ENCODE measurements around the gene CEMP1. TPM values are rescaled to one million over a fixed set of nuclear protein-coding genes. Genes with fewer than 3 reads are reported as not detected.

CEMP1 gene
- total RNA-seq, 1 donor from 2014 or later, result not detected

DNA sequence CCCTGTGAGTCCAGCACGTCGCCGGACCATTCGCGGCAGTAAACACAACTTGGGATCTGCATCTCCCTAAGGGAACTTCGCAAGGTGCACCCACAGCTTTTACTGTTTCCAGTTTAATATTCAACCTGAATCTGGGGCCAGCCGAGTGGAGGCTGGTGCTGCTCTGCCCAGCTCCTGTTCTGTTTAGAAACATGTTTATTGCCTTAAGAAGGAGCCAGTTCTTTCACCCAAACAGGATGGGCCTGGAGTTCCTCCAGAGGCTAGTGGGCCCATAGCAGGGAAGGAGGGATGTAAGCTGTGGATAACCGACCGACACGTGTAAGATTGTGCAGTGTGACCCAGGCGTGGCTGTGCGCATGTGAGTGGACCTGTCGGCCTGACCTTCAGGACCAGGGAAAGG is 38.9 kb downstream of the CEMP1 start:
- H3K9me3 ChIP-seq (ENCODE audit: low read depth), result no peaks in the 10 kb centered on the region
- peak overlapping the region; percentile 20 for H3K9ac ChIP-seq
- no peaks in the 10 kb centered on the region for H3F3A ChIP-seq (ENCODE audit: low read depth)
- H3K4me1 Mint-ChIP-seq, result peaks cover 3% of the 10 kb centered on the region
- H3K27ac ChIP-seq, result no peak overlapping the region
- H3K4me2 ChIP-seq, result no peak overlapping the region
- H4K20me1 ChIP-seq (ENCODE audit: low read depth), result no peaks in the 10 kb centered on the region
- H3K36me3 ChIP-seq, result no peaks in the 10 kb centered on the region
- H3K79me2 ChIP-seq (ENCODE audit: low read depth), result no peaks in the 10 kb centered on the region
- H3K27me3 Mint-ChIP-seq (ENCODE audit: insufficient read depth, low read depth), result peaks cover 6% of the 10 kb centered on the region
- TF ChIP-seq, protein P1, sequence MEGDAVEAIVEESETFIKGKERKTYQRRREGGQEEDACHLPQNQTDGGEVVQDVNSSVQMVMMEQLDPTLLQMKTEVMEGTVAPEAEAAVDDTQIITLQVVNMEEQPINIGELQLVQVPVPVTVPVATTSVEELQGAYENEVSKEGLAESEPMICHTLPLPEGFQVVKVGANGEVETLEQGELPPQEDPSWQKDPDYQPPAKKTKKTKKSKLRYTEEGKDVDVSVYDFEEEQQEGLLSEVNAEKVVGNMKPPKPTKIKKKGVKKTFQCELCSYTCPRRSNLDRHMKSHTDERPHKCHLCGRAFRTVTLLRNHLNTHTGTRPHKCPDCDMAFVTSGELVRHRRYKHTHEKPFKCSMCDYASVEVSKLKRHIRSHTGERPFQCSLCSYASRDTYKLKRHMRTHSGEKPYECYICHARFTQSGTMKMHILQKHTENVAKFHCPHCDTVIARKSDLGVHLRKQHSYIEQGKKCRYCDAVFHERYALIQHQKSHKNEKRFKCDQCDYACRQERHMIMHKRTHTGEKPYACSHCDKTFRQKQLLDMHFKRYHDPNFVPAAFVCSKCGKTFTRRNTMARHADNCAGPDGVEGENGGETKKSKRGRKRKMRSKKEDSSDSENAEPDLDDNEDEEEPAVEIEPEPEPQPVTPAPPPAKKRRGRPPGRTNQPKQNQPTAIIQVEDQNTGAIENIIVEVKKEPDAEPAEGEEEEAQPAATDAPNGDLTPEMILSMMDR (IDR thresholded peaks at IDR 0.05), result no peak
- no peak for TF ChIP-seq EZH2 (IDR thresholded peaks at IDR 0.05)
- TF ChIP-seq EZH2phosphoT487 (IDR thresholded peaks at IDR 0.05), result no peak
- H3K4me3 Mint-ChIP-seq, result no peak overlapping the region
- no peak overlapping the region for H2AFZ ChIP-seq (replicated peaks)
- H3K36me3 Mint-ChIP-seq, result no peaks in the 10 kb centered on the region
- no peaks in the 10 kb centered on the region for H3K27me3 ChIP-seq
- H3K9me3 Mint-ChIP-seq, result no peaks in the 10 kb centered on the region
- H3K27ac Mint-ChIP-seq, result no peak overlapping the region
- no peak for DNase-seq (ENCODE audit: low spot score)
- H3K4me1 ChIP-seq, result no peaks in the 10 kb centered on the region
- H3K4me3 ChIP-seq, result no peak overlapping the region

DNA sequence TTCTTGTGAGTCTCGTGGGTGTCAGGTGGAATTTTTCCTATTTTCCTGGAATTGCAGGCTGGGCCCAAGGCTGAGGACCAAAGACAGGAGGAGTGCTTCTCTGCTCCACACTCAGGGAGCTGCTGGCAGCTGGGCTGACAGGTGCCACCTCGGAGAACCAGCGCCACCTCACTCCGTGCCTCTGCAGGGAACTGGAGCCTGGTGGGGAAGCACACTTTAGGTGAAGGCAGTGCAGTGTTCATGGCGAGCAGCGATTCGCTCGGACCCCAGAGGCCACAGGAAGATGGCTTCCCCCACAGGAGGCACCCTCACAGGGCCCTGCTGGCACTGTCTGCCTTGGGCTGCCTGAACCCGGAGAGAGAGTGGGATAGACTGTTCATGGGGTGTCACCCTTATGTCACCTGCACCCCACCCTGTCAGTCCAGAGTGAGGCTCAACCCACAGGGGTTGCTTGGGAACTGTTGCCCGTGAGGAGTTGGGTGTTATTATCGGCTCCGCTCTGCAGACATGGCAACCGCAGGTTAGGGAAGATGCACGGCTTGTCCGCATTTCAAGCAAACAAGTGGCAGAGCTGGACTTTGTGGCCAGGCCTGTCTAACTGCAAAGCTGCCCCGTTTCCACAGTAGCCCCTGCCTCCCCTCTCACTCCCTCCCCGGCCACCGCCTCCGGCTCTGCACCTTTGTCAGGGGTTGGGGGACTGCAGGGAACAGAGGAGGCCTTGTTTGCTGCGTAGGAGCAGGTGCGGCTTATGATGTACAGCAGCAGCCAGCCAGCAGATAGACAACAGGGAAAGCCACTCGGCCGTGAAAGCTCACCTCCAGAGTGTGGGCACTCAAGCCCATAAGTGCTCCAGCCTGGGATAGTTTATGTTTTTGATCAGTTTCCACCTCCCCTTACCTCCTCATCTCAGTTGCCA is 40.8 kb downstream of the CEMP1 start:
- Histone ChIP-seq H4K20me1 (ENCODE audit: low read depth) (peaks cover 2% of the 10 kb centered on the region), H3K4me2 (no peak overlapping the region), H3K9me3 (ENCODE audit: low read depth) (no peaks in the 10 kb centered on the region), H3K4me1 (no peaks in the 10 kb centered on the region), H3K36me3 (no peaks in the 10 kb centered on the region), H3F3A (ENCODE audit: low read depth) (no peaks in the 10 kb centered on the region), H3K79me2 (ENCODE audit: low read depth) (no peaks in the 10 kb centered on the region), H3K27ac (no peak overlapping the region), H2AFZ (replicated peaks) (no peak overlapping the region), H3K9ac (no peak overlapping the region), H3K27me3 (no peaks in the 10 kb centered on the region), H3K4me3 (no peak overlapping the region)
- Mint-ChIP-seq H3K4me3 (no peak overlapping the region), H3K27me3 (ENCODE audit: insufficient read depth, low read depth) (peaks cover 8% of the 10 kb centered on the region), H3K36me3 (no peaks in the 10 kb centered on the region), H3K4me1 (peaks cover 10% of the 10 kb centered on the region), H3K9me3 (no peaks in the 10 kb centered on the region), H3K27ac (no peak overlapping the region)
- no peak for DNase-seq (ENCODE audit: low spot score)
- no peak for TF ChIP-seq EZH2 (IDR thresholded peaks at IDR 0.05)
- no peak for TF ChIP-seq EZH2phosphoT487 (IDR thresholded peaks at IDR 0.05)
- TF ChIP-seq, protein P1 (IDR thresholded peaks at IDR 0.05), result no peak

DNA sequence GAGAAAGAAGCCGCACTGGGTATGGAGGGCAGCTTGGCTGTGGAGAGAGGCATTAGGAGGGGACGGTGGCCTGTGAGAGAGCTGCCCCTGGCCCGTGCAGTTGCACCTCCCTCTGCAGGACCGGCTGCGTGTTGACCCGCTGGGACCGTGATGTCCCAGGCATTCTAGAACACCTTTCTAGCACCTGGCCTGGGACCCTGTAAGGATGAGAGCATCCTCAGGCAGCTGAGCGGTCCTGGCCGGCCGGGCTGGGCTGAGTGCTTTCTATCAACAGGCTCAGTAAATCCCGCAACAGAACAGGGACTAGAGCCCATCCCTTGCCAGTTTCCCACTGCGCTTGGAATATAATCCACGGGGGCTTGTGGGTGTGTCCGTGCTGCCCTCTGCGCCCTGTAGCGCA is 41.6 kb downstream of the CEMP1 start:
- Histone ChIP-seq H3K27ac (no peak overlapping the region), H3K4me3 (no peak overlapping the region), H3K9me3 (ENCODE audit: low read depth) (no peaks in the 10 kb centered on the region), H3K4me2 (no peak overlapping the region), H3K9ac (no peak overlapping the region), H3K27me3 (no peaks in the 10 kb centered on the region), H3F3A (ENCODE audit: low read depth) (no peaks in the 10 kb centered on the region), H2AFZ (replicated peaks) (no peak overlapping the region), H3K4me1 (no peaks in the 10 kb centered on the region), H4K20me1 (ENCODE audit: low read depth) (peaks cover 2% of the 10 kb centered on the region), H3K79me2 (ENCODE audit: low read depth) (no peaks in the 10 kb centered on the region), H3K36me3 (no peaks in the 10 kb centered on the region)
- Mint-ChIP-seq H3K27ac (no peak overlapping the region), H3K9me3 (no peaks in the 10 kb centered on the region), H3K4me1 (peaks cover 17% of the 10 kb centered on the region), H3K36me3 (no peaks in the 10 kb centered on the region), H3K4me3 (no peak overlapping the region), H3K27me3 (ENCODE audit: insufficient read depth, low read depth) (peaks cover 10% of the 10 kb centered on the region)
- TF ChIP-seq EZH2 (IDR thresholded peaks at IDR 0.05), result no peak
- no peak for TF ChIP-seq EZH2phosphoT487 (IDR thresholded peaks at IDR 0.05)
- TF ChIP-seq, protein P1 (IDR thresholded peaks at IDR 0.05), result no peak
- no peak for DNase-seq (ENCODE audit: low spot score)

All from neural progenitor cell (in vitro differentiated cells).